Cerebellar nuclear complex (tissue), 1 donor: ENCODE results near the gene GMCL2.

Source experiments
- DNase-seq, 2 experiments: peaks; one replicate each; lab custom pipeline; 2025; lab: John Stamatoyannopoulos, UW

Gene GMCL2

GRCh38 chr5:178222292-178222691 is 35.1 kb upstream of the GMCL2 start:
- DNase-seq = no peak

GRCh38 chr5:178221853-178222252 is 34.7 kb upstream of the GMCL2 start:
- no peak for DNase-seq

- DNase-seq = no peak
Measured at GRCh38 chr5:178221282-178221681, 34.1 kb upstream of the GMCL2 start.

- DNase-seq = no peak
Measured at GRCh38 chr5:178218827-178219226, 31.7 kb upstream of the GMCL2 start.

- no peak for DNase-seq
Measured at GRCh38 chr5:178218237-178218776, 31.1 kb upstream of the GMCL2 start.

GRCh38 chr5:178216779-178217178 is 29.6 kb upstream of the GMCL2 start:
- no peak for DNase-seq

- DNase-seq = no peak
Measured at GRCh38 chr5:178216088-178216534, 28.9 kb upstream of the GMCL2 start.

- DNase-seq = no peak
Measured at GRCh38 chr5:178215280-178216002, 28.3 kb upstream of the GMCL2 start.

GRCh38 chr5:178214160-178214803 is 27.1 kb upstream of the GMCL2 start:
- DNase-seq = no peak

GRCh38 chr5:178213748-178214151 is 26.6 kb upstream of the GMCL2 start:
- no peak for DNase-seq

GRCh38 chr5:178213003-178213461 is 25.9 kb upstream of the GMCL2 start:
- no peak for DNase-seq

- DNase-seq = no peak
Measured at GRCh38 chr5:178212241-178213002, 25.3 kb upstream of the GMCL2 start.

GRCh38 chr5:178211095-178212048 is 24.2 kb upstream of the GMCL2 start:
- DNase-seq = no peak

GRCh38 chr5:178210686-178211085 is 23.5 kb upstream of the GMCL2 start:
- no peak for DNase-seq

GRCh38 chr5:178210073-178210535 is 22.9 kb upstream of the GMCL2 start:
- DNase-seq = no peak

- DNase-seq = no peak
Measured at GRCh38 chr5:178209334-178210072, 22.3 kb upstream of the GMCL2 start.

GRCh38 chr5:178208540-178209227 is 21.5 kb upstream of the GMCL2 start:
- no peak for DNase-seq

- no peak for DNase-seq
Measured at GRCh38 chr5:178207917-178208280, 20.7 kb upstream of the GMCL2 start.

- DNase-seq = no peak
Measured at GRCh38 chr5:178207183-178207916, 20.2 kb upstream of the GMCL2 start.
